Measurements from ENCODE around the gene NT5C1B. TPM values are rescaled to one million over a fixed set of nuclear protein-coding genes. Genes with fewer than 3 reads are reported as not detected.
A peak's percentile ranks its signal among the peaks of the same experiment; 100 is the strongest.

The NT5C1B gene
- total and polyA plus RNA-seq, 11 donors: not detected

DNA sequence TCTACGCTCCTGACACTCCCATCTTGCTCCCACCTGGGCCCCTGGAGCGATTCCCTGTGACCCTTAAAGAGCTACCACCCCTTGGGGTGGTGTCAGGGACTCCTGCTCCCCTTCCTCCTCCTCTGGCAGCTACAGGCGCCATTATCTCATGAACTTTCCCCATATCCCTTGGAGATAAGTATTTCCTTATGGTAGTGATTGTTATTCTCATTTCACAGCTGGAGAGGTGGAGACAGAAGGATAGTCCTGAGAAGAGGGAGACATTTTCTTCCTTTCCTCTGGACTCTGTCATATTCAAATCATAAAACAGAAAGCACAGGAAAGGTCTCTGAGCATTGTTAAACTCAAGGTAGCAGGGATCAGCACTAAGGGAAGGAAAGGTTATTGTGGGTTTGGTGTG, 63.5 kb downstream of the NT5C1B start:
- peak in 2 of 4 donors; percentile 8 to 16 for ATAC-seq

DNA sequence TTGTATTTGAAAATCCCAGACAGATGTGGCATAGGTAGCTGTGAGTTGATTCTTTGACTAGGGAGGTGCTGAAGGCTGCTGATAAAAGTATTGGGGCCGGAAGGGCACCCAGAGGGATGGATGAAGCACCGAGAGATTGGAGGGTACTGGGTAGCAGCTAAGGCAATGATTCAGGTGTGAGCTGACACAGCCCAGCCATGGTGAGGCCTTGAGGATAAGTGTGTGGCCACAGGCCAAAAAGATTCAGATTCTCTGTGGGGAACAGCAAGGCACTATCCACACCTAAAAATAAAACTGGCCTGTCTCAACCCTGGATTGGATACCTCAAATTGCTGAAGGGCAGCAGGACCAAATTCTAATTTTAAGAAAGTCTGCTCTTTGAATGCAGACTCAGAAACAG, 64.1 kb downstream of the NT5C1B start:
- intact Hi-C loops (cut with DNase I): loop anchor here in 2 of 10 donors (10.0 kb wide), 2 partner anchors 100 to 310 kb away; no protein-coding TSS in a partner anchor
- peak; percentile 67 to 90 (median 76) for DNase-seq
- peak; percentile 90 to 93 (median 91) for ATAC-seq
- peak overlapping the region; percentile 20 to 88 (median 78) for H3K27ac ChIP-seq
- H3K4me3 ChIP-seq: no peak overlapping the region
- no peaks in the 10 kb centered on the region for H3K36me3 ChIP-seq
- TF ChIP-seq, protein P1, sequence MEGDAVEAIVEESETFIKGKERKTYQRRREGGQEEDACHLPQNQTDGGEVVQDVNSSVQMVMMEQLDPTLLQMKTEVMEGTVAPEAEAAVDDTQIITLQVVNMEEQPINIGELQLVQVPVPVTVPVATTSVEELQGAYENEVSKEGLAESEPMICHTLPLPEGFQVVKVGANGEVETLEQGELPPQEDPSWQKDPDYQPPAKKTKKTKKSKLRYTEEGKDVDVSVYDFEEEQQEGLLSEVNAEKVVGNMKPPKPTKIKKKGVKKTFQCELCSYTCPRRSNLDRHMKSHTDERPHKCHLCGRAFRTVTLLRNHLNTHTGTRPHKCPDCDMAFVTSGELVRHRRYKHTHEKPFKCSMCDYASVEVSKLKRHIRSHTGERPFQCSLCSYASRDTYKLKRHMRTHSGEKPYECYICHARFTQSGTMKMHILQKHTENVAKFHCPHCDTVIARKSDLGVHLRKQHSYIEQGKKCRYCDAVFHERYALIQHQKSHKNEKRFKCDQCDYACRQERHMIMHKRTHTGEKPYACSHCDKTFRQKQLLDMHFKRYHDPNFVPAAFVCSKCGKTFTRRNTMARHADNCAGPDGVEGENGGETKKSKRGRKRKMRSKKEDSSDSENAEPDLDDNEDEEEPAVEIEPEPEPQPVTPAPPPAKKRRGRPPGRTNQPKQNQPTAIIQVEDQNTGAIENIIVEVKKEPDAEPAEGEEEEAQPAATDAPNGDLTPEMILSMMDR (IDR thresholded peaks at IDR 0.05): no peak
- TF ChIP-seq POLR2A (IDR thresholded peaks at IDR 0.05): no peak
- no peaks in the 10 kb centered on the region for H3K9me3 ChIP-seq
- WGBS, 4 donors: 31 to 61% (median 56%) methylated on average over 2 of the region's 2 CpGs
- peaks cover 0 to 34% (median 16%) of the 10 kb centered on the region in 12 donors for H3K4me1 ChIP-seq
- no peaks in the 10 kb centered on the region for H3K27me3 ChIP-seq

More for the DNA sequence above, 63.5 kb downstream of the NT5C1B start:
- H3K9me3 ChIP-seq: no peaks in the 10 kb centered on the region
- H3K36me3 ChIP-seq: no peaks in the 10 kb centered on the region
- no peak overlapping the region for H3K4me3 ChIP-seq
- peaks cover 0 to 32% (median 13%) of the 10 kb centered on the region in 12 donors for H3K4me1 ChIP-seq
- 40 to 53% (median 43%) methylated on average over 3 of the region's 3 CpGs for WGBS, 4 donors
- intact Hi-C loops (cut with DNase I): loop anchor here in 3 of 10 donors (2.0 to 10.0 kb wide), 4 partner anchors 33 to 309 kb away; partner anchors contain the start of gene RDH14 (in 1 of the 3)
- H3K27ac ChIP-seq: peak overlapping the region; percentile 20 to 88 (median 78)
- TF ChIP-seq, protein P1 (IDR thresholded peaks at IDR 0.05): no peak
- no peak for TF ChIP-seq POLR2A (IDR thresholded peaks at IDR 0.05)
- no peaks in the 10 kb centered on the region for H3K27me3 ChIP-seq
- no peak for DNase-seq

GRCh38 chr2:18522484-18523146, 66.8 kb downstream of the NT5C1B start:
- intact Hi-C loops (cut with DNase I): loop anchor here (2.0 to 10.0 kb wide), 9 partner anchors 35 to 1340 kb away; partner anchors contain the start of gene RDH14 (in 1 of the 10)
- WGBS, 4 donors: 90 to 97% (median 95%) methylated on average over 2 of the region's 2 CpGs
- Histone ChIP-seq H3K36me3 (no peaks in the 10 kb centered on the region), H3K4me3 (no peak overlapping the region), H3K9me3 (no peaks in the 10 kb centered on the region), H3K27ac (no peak overlapping the region), H3K4me1 (peaks cover 0 to 53% (median 20%) of the 10 kb centered on the region in 12 donors), H3K27me3 (no peaks in the 10 kb centered on the region)
- no peak for ATAC-seq
- no peak for TF ChIP-seq POLR2A (IDR thresholded peaks at IDR 0.05)
- TF ChIP-seq, protein P1 (IDR thresholded peaks at IDR 0.05): no peak
- no peak for DNase-seq
